Activated B cell treated with CpG ODN at 0.5 μM for 24 hours (primary cell): ENCODE results near the gene TSKU. TPM values are rescaled to one million over a fixed set of nuclear protein-coding genes. Genes with fewer than 3 reads are reported as not detected.

Source experiments
- ATAC-seq: fragments of 200-7000 bp; cut with Tn5 transposase; one replicate; pipeline ENCODE4 v1.10.0; 2021; ENCODE audit warnings: low read depth, mild to moderate bottlenecking, moderate library complexity
- CTCF ChIA-PET: fragments of 350-600 bp; sonication (Branson Sonifier 250); formaldehyde crosslinking; loops from one replicate; lab custom pipeline; 2021; ENCODE audit warnings: antibody characterized with exemption; lab: Charles Lee
- POLR2A ChIA-PET: fragments of 350-600 bp; sonication (Branson Sonifier 250); formaldehyde crosslinking; loops from one replicate; lab custom pipeline; 2021; ENCODE audit warnings: antibody characterized with exemption; lab: Charles Lee
- DNase-seq: peaks from one replicate; pipeline ENCODE4 v3.0.0; 2022
- H3K27ac Mint-ChIP-seq: one replicate; pipeline ENCODE4 v1.8.0; 2020; ENCODE audit warnings: mixed read lengths
- H3K27me3 Mint-ChIP-seq: one replicate; pipeline ENCODE4 v1.8.0; 2021; ENCODE audit warnings: mixed read lengths
- H3K36me3 Mint-ChIP-seq: one replicate; pipeline ENCODE4 v1.8.0; 2021; ENCODE audit warnings: low read depth, mixed read lengths
- H3K4me1 Mint-ChIP-seq: one replicate; pipeline ENCODE4 v1.8.0; 2021; ENCODE audit warnings: mixed read lengths
- H3K4me3 Mint-ChIP-seq: one replicate; pipeline ENCODE4 v1.8.0; 2020; ENCODE audit warnings: mild to moderate bottlenecking, mixed read lengths
- H3K9me3 Mint-ChIP-seq: one replicate; pipeline ENCODE4 v1.8.0; 2020; ENCODE audit warnings: mixed read lengths
- CTCF ChIP-seq: fragments of 200-600 bp; IDR thresholded peaks from one replicate; pipeline ENCODE4 v1.8.0; 2022; ENCODE audit warnings: antibody characterized with exemption, mild to moderate bottlenecking
- intact Hi-C: fragments of 100-400 bp; cut with micrococcal nuclease; formaldehyde crosslinking; loops from one replicate; pipeline ENCODE4 v1.15.1; 2024
- total RNA-seq: library from RNA; stranded (reverse); gene quantifications from 2 replicates; pipeline ENCODE4 v1.2.3, GENCODE V29; 2022

The TSKU gene
- total RNA-seq, 1 donor from 2014 or later: not detected

DNA sequence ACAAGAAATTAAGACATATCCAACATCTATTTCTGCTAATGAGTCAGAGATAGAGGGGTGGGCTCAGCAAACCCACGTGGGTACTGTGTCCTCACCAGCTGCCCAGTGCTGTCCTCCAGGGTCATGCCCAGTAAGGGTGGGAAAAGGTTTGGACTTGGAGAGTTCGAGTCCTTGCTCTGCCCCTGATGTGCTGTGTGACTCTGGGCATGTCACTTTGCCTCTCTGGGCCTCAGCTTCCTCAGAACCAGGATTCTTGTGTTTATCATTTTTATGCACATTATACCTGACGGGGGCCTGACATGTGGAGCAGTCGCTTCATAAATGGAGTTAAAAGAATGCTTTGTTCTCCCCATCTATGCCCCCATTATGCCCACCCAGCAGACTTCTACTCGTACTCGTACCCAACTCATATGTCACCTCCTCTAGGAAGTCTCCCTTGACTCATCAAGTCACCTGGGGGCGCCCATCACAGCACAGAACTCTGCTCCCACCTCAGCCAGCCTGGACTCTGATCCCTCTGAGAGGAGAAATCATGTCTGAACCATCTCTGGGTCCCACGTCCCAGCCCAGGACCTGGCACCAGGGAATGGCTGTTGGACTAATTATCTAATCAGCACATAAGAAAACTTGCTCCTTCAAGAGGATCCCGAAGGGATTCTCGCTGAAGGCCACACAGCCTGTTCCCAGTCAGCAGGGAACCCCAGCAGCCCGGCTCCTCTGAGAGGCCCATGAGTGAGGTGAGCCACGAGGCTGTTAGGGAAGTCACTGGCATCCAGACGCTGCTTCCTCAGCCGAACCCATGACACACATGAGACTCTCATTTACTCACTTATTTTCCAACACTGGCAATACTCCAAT is 38.7 kb upstream of the TSKU start:
- Mint-ChIP-seq H3K4me3 (no peak overlapping the region), H3K9me3 (no peaks in the 10 kb centered on the region), H3K27ac (no peak overlapping the region), H3K4me1 (no peaks in the 10 kb centered on the region), H3K36me3 (no peaks in the 10 kb centered on the region), H3K27me3 (peaks cover 10% of the 10 kb centered on the region)
- ChIA-PET POLR2A (no interaction called here), CTCF (interaction anchor here (0.6 to 1.8 kb wide), 3 partner anchors 10 to 174 kb away, joined by 3 to 4 read pairs (median 3); no protein-coding TSS in a partner anchor)
- TF ChIP-seq CTCF: no peak
- no peak for ATAC-seq
- no peak for DNase-seq
- intact Hi-C loops: no loop called here

DNA sequence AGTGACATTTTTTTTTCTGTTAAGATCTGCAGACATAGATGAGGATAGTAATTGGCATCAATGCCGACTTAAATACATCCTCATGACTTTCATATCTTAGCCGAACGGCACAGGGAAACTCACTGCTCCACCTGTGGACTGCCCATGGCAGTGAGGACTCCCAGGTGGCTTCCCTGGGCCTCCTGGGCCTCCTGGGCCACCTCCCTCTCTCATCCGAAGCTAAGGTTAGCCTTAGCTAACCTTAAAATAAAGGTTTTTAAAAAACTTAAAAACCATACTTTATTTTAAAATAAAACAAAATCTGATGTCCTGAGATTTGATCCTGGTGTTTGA is 38.1 kb upstream of the TSKU start:
- intact Hi-C loops: no loop called here
- Mint-ChIP-seq H3K36me3 (no peaks in the 10 kb centered on the region), H3K4me1 (no peaks in the 10 kb centered on the region), H3K27me3 (peaks cover 10% of the 10 kb centered on the region), H3K9me3 (no peaks in the 10 kb centered on the region), H3K4me3 (no peak overlapping the region), H3K27ac (no peak overlapping the region)
- ChIA-PET POLR2A (no interaction called here), CTCF (interaction anchor here (1.1 kb wide), 1 partner anchor 174 kb away, joined by 3 read pairs; no protein-coding TSS in a partner anchor)
- TF ChIP-seq CTCF: no peak
- DNase-seq (no peak), ATAC-seq (no peak)

- Mint-ChIP-seq H3K9me3 (no peaks in the 10 kb centered on the region), H3K36me3 (no peaks in the 10 kb centered on the region), H3K4me3 (no peak overlapping the region), H3K27me3 (peaks cover 10% of the 10 kb centered on the region), H3K27ac (no peak overlapping the region), H3K4me1 (no peaks in the 10 kb centered on the region)
- ChIA-PET POLR2A (no interaction called here), CTCF (interaction anchor here (1.1 kb wide), 1 partner anchor 173 kb away, joined by 3 read pairs; no protein-coding TSS in a partner anchor)
- TF ChIP-seq CTCF: no peak
- DNase-seq (no peak), ATAC-seq (no peak)
- intact Hi-C loops: no loop called here
These were observed 37.5 kb upstream of the TSKU start for GRCh38 chr11:76745561-76746207.

DNA sequence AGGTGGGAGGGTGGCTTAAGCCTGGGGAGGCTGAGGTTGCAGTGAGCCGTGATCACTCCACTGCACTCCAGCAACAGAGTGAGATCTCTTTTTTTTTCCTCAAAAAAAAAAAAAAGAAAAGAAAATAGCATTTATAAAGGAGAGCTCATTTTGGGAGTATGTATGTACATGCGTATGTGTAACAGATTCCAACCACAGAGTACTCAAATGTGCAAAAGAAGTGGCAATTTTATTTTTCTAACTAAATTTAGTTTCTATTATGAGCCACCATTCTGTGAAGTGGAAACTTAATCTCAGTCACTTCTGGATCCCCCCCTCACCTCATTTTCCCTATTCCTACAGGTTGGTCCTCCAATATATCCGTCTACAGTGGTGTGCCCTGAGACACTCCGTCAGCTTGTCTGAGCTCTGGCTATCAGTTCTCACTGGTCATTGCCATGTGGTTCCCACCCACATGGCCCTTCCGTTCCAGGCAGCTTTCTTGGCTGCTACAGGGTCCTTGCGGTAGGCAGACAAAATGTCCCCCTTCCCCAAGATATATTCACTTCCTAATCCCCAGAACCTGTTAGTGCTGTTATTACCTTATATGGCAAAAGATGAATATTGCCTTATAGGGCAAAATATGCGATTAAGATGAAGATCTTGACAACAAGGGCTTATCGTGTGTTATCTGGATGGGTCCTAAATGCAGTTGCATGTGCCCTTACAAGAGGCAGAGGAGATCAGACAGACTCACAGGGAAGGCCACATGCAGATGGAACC is 35.8 kb upstream of the TSKU start:
- POLR2A ChIA-PET: no interaction called here
- H3K4me3 Mint-ChIP-seq: no peak overlapping the region
- CTCF ChIA-PET: interaction anchor here (0.7 to 0.8 kb wide), 2 partner anchors 12 to 13 kb away, joined by 3 read pairs; no protein-coding TSS in a partner anchor

More for the DNA sequence above, 35.8 kb upstream of the TSKU start:
- intact Hi-C loops: no loop called here
- H3K9me3 Mint-ChIP-seq: no peaks in the 10 kb centered on the region
- TF ChIP-seq CTCF: no peak
- H3K27me3 Mint-ChIP-seq: peaks cover 8% of the 10 kb centered on the region
- no peak for DNase-seq
- H3K4me1 Mint-ChIP-seq: no peaks in the 10 kb centered on the region
- no peak overlapping the region for H3K27ac Mint-ChIP-seq
- H3K36me3 Mint-ChIP-seq: no peaks in the 10 kb centered on the region
- ATAC-seq: no peak
